Inflammatory macrophage (primary cell): ENCODE data around the gene CLSTN2.
A peak's percentile ranks its signal among the peaks of the same experiment; 100 is the strongest.

Experiments used
- DNase-seq, 2 donors: peaks; one replicate each; pipeline ENCODE4 v3.0.0-alpha.2; 2020 to 2022

Gene CLSTN2

GRCh38 chr3:140189267-140189666 is 254.3 kb downstream of the CLSTN2 start:
- no peak for DNase-seq

GRCh38 chr3:140189976-140190375 is 255.0 kb downstream of the CLSTN2 start:
- DNase-seq, result no peak

GRCh38 chr3:140196970-140197369 is 262.0 kb downstream of the CLSTN2 start:
- no peak for DNase-seq

- DNase-seq, result no peak
Observed at GRCh38 chr3:140198242-140198641, 263.3 kb downstream of the CLSTN2 start.

GRCh38 chr3:140199008-140199407 is 264.0 kb downstream of the CLSTN2 start:
- DNase-seq, result no peak

- no peak for DNase-seq
Observed at GRCh38 chr3:140199743-140200142, 264.8 kb downstream of the CLSTN2 start.

- DNase-seq, result no peak
Observed at GRCh38 chr3:140203510-140203909, 268.5 kb downstream of the CLSTN2 start.

- no peak for DNase-seq
Observed at GRCh38 chr3:140204271-140204984, 269.4 kb downstream of the CLSTN2 start.

- no peak for DNase-seq
Observed at GRCh38 chr3:140205598-140205997, 270.6 kb downstream of the CLSTN2 start.

- DNase-seq, result no peak
Observed at GRCh38 chr3:140206196-140207040, 271.4 kb downstream of the CLSTN2 start.

- no peak for DNase-seq
Observed at GRCh38 chr3:140207541-140207940, 272.6 kb downstream of the CLSTN2 start.

- no peak for DNase-seq
Observed at GRCh38 chr3:140216249-140216648, 281.3 kb downstream of the CLSTN2 start.

- DNase-seq, result no peak
Observed at GRCh38 chr3:140219291-140219690, 284.3 kb downstream of the CLSTN2 start.

GRCh38 chr3:140219923-140220452 is 285.0 kb downstream of the CLSTN2 start:
- peak in 1 of 2 donors; percentile 5 for DNase-seq

GRCh38 chr3:140223197-140223596 is 288.2 kb downstream of the CLSTN2 start:
- DNase-seq, result no peak

- no peak for DNase-seq
Observed at GRCh38 chr3:140223631-140224030, 288.6 kb downstream of the CLSTN2 start.

GRCh38 chr3:140224307-140224706 is 289.3 kb downstream of the CLSTN2 start:
- DNase-seq, result no peak

GRCh38 chr3:140225996-140226395 is 291.0 kb downstream of the CLSTN2 start:
- DNase-seq, result no peak

GRCh38 chr3:140233702-140234101 is 298.7 kb downstream of the CLSTN2 start:
- DNase-seq, result no peak

GRCh38 chr3:140234256-140234655 is 299.3 kb downstream of the CLSTN2 start:
- DNase-seq, result no peak

- no peak for DNase-seq
Observed at GRCh38 chr3:140236836-140237501, 302.0 kb downstream of the CLSTN2 start.

- DNase-seq, result no peak
Observed at GRCh38 chr3:140238646-140239314, 303.8 kb downstream of the CLSTN2 start.
